ENCODE measurements around the gene SMARCD2.
"Not testable (repeated sequence)": the region's sequence is repeated elsewhere in the genome, so short reads cannot be mapped to it uniquely, and the experiment has no call there.

The SMARCD2 gene

DNA sequence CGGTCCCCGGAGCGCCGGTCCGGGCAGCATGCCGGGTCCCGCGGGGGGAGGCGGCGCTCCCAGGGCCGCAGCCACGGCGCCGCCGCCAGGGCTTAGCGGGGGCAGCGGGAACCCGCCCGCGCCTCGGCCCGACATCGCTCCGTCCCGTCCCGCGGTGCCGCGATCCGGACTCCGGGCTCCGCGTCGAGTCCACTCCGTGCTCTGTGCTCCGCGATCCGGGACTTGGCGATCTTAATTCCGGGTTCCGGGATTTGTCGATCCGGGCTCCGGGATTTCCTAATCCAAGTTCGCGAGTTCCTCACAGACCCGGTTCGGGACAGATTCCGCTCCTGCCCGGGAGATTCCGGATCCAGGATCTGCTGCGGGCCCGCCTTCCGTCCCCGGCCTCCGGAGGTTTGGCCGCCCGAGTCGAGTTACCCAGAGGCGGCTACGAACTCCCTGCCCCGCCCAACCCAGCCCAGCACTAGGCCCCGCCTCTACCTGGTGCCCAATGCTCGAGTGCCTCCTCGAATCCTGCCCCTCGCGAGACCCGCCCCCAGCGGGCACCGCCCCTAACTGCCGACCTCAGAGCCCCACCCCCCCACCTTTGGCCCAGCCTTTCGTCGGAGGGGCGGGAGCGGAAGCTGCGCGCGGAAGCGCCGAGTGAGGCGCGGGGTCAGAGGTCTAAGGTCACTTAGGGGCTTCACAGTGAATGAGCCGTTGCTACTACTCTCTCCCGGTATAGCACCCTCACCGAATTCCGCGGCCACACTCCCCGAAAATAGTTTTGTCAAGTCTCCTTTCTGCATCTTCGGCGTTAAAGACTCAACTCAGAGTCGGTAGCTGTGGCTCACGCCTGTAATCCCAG is at the start of gene SMARCD2:
Gene SMARCD2 (minus strand): TSS at position 146 of the 847 bp plus-strand sequence. CDS start 11 bp downstream, at position 135.
- peak; percentile 81 to 100 (median 97) for DNase-seq

DNA sequence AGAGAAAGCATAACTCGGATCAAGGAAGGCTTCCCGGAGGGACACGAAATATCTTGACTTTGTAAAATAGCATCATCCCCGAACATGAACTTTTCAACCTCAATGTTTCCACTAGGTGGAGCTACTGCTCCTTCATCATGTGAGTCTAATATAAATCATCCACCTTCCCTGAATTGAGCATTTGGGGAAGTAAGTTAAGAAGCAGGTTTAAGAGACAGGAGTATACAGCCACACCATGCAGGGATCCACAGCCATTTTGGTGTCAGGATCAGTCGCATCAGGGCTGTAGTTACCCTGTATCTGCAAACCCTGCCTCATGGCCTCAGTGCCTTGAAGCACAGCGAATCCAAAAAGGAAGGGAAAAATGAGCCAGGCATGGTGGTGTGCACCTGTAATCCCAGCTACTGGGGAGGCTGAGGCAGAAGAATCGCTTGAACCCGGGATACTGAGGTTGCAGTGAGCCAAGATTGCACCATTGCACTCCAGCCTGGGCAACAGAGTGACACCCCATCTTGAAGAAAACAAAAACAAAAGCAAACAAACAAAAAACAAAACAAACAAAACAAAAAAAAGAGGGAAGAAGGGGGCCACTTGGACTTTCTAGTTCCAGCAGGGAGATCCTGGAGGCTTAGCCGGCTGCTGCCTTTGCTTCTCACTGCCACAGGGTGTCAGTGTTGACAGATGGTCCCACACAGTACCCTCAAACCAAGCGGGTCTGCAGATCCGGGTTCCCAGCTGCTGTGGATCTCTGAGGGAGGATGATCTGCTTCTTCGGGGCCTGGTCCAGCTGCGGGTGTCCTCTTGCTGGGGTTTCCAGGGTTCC is 46.8 kb upstream of the SMARCD2 start:
- DNase-seq = peak in 21 of 56 donors; percentile 1 to 29 (median 11)

GRCh38 chr17:63885119-63885518 is 42.6 kb upstream of the SMARCD2 start:
- not testable (repeated sequence) for DNase-seq

DNA sequence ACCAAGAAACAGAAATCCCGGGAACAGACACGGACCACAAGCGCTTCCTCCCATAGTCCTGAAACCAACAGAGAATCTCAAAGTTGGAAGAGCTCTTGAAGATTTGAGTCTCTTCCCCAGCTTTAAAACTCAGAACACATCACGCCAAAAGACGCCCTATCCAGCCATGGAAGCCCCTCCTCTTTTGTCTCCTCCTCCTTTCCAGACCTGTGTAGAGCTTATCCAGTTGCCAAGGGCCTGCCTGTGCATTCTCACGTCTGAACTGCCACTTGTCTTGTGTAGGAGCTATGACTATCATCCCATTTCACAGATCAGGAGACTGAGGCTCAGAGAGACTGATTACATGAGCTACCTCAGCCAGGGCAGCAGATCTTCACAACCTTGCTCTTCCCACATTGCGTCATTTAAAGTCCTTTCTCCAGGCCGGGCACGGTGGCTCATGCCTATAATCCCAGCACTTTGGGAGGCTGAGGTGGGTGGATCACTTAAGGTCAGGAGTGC is 40.2 kb upstream of the SMARCD2 start:
- DNase-seq = not testable (repeated sequence)

- DNase-seq = peak in 5 of 56 donors; percentile 1 to 30 (median 3)
These were observed 39.6 kb upstream of the SMARCD2 start, which contains the start of gene GH2 for GRCh38 chr17:63881935-63882601. Gene GH2 (minus strand): TSS chr17:63881944. CDS start chr17:63881801, 143 bp downstream.

DNA sequence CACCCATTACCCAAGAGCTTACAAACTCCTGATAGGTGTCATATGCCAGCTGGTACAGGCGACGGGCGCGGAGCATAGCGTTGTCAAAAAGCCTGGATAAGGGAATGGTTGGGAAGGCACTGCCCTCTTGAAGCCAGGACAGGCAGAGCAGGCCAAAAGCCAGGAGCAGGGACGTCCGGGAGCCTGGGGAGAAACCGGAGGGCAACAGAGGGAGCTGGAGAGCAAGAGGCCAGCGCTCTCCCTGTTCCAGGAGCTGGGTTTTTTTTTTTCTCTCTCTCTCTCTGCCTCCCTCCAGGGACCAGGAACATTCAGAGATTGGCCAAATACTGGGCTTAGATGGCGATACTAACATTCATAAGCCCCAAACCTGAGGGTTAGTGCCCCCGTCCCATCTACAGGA is 38.9 kb upstream of the SMARCD2 start:
- DNase-seq = not testable (repeated sequence)

- DNase-seq = no peak
These were observed 38.2 kb upstream of the SMARCD2 start for GRCh38 chr17:63880706-63881105.

- not testable (repeated sequence) for DNase-seq
These were observed 35.9 kb upstream of the SMARCD2 start for GRCh38 chr17:63878413-63878812.

GRCh38 chr17:63874693-63875092 is 32.2 kb upstream of the SMARCD2 start:
- not testable (repeated sequence) for DNase-seq

- not testable (repeated sequence) for DNase-seq
These were observed 31.7 kb upstream of the SMARCD2 start for GRCh38 chr17:63874061-63874626.

GRCh38 chr17:63873577-63873976 is 31.1 kb upstream of the SMARCD2 start, which contains the start of gene CSH2:
Gene CSH2 (minus strand): TSS chr17:63873677. CDS start chr17:63873614, 63 bp downstream.
- DNase-seq = not testable (repeated sequence)

DNA sequence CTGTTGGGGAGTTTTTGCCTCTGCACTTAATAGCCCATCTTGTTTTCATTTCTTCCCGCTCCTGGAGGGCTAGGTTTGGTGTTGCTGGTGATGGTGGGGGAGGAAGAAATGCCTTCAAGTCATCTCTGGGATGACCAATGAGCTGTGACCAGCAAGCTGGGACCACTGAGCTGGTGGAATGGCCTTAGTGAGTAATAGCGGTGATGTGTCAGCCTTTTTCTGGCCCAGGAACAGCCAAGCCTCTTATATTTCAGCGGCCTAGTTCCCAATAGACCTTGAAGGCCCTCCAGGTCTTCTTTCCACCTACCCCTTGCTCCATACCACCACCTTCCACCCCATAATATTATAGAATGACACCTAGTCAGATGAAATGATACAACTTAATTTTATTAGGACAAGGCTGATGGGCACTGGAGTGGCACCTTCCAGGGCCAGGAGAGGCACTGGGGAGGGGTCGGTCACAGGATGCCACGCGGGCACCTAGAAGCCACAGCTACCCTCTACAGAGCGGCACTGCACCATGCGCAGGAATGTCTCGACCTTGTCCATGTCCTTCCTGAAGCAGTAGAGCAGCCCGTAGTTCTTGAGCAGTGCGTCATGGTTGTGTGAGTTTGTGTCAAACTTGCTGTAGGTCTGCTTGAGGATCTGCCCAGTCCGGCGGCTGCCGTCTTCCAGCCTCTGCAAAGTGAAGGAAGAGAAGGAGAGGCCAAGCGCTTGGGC is 29.3 kb upstream of the SMARCD2 start:
- not testable (repeated sequence) for DNase-seq

- not testable (repeated sequence) for DNase-seq
These were observed 27.8 kb upstream of the SMARCD2 start for GRCh38 chr17:63870292-63870665.

DNA sequence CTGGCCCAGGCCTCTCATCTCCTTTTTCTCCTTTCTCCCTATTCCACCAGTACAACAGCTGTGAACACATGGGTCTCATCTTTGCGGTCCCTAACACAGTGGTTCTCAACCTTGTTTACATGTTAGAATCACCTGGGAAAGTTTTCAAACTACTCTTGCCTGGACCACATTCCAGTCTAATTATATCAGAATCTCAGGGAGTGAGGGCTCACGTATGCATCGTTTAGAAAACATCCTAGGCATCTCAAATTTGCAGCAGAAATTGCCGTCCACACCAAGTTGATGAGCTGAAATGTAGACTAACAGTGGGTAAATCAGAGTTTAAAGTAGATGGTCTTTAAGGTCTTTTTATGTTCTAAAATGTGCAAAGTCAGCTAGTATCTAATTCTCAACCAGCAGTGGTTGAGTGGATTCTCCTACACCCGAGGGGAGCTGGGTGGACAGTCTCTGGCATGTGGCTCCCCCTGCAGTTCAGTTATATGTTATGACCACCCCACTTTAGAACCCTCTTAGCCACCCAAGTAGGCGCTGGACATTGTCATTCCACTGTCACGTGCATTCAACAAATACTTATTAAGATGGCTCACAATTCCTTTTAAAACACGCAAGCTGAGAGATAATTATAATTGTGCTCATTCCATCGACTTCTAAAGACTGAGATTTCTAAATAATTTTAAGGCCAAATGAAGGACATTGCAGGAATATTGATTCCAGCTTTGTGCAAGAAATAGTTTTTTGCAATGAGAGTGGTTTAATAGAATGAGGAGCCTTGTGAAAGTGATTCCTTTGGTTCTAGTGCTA is 27.2 kb upstream of the SMARCD2 start:
- DNase-seq = not testable (repeated sequence)

- not testable (repeated sequence) for DNase-seq
These were observed 24.1 kb upstream of the SMARCD2 start for GRCh38 chr17:63866625-63867024.

GRCh38 chr17:63859257-63859656 is 16.8 kb upstream of the SMARCD2 start:
- DNase-seq = no peak

GRCh38 chr17:63856425-63856824 is 13.9 kb upstream of the SMARCD2 start:
- not testable (repeated sequence) for DNase-seq

- DNase-seq = no peak
These were observed 12.7 kb upstream of the SMARCD2 start for GRCh38 chr17:63855185-63855584.

DNA sequence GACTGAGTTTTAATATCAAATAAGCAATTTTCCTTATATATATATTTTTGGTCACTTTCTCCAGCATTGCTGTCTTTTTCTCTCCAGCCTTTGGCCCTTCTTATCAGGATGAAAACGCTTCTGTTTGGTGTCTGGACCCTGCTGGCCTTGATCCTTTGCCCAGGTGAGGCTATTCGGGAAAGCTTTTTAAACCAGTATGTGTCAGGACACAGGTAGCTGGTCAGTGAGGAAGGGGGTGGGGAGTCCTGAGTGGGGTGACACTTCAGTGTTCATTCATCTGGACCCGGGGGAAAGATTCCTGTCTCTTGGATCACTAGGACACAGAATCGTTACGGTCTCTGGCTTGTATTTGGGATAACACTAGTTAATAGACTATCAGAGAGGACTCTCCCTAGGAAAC is 12.2 kb upstream of the SMARCD2 start:
- DNase-seq = no peak

All from amygdala (tissue), 56 donors.